GM19238 (cell line): ENCODE results near the gene LRP5.

Experiments
- DNase-seq: peaks from one replicate; pipeline ENCODE4 v3.0.0; 2011; ENCODE audit warnings: low spot score; ENCODE audit not compliant: insufficient read length

LRP5 gene

GRCh38 chr11:68369756-68370155 lies 57.4 kb downstream of the LRP5 start:
- no peak for DNase-seq

- DNase-seq: peak; percentile 98
These were observed 58.1 kb downstream of the LRP5 start for GRCh38 chr11:68370211-68371111.

- DNase-seq: no peak
These were observed 59.0 kb downstream of the LRP5 start for GRCh38 chr11:68371171-68372041.

GRCh38 chr11:68372114-68372513 lies 59.7 kb downstream of the LRP5 start:
- no peak for DNase-seq

- DNase-seq: no peak
These were observed 60.2 kb downstream of the LRP5 start for GRCh38 chr11:68372625-68373024.

- no peak for DNase-seq
These were observed 60.9 kb downstream of the LRP5 start for GRCh38 chr11:68373189-68373814.

GRCh38 chr11:68373815-68374501 lies 61.6 kb downstream of the LRP5 start:
- DNase-seq: no peak

- no peak for DNase-seq
These were observed 62.1 kb downstream of the LRP5 start for GRCh38 chr11:68374531-68374930.

GRCh38 chr11:68375337-68375736 lies 62.9 kb downstream of the LRP5 start:
- no peak for DNase-seq

- no peak for DNase-seq
These were observed 63.4 kb downstream of the LRP5 start for GRCh38 chr11:68375766-68376165.

- no peak for DNase-seq
These were observed 65.0 kb downstream of the LRP5 start for GRCh38 chr11:68377389-68377795.

GRCh38 chr11:68379206-68379605 lies 66.8 kb downstream of the LRP5 start:
- DNase-seq: no peak

GRCh38 chr11:68380786-68381622 lies 68.6 kb downstream of the LRP5 start:
- DNase-seq: no peak

GRCh38 chr11:68381716-68382115 lies 69.3 kb downstream of the LRP5 start:
- DNase-seq: no peak

- DNase-seq: no peak
These were observed 70.1 kb downstream of the LRP5 start for GRCh38 chr11:68382358-68382998.

- DNase-seq: no peak
These were observed 71.6 kb downstream of the LRP5 start for GRCh38 chr11:68383976-68384501.

GRCh38 chr11:68384530-68385081 lies 72.2 kb downstream of the LRP5 start:
- DNase-seq: no peak

- DNase-seq: no peak
These were observed 72.7 kb downstream of the LRP5 start for GRCh38 chr11:68385128-68385527.

- no peak for DNase-seq
These were observed 74.1 kb downstream of the LRP5 start for GRCh38 chr11:68386331-68386978.
